Measurements from ENCODE around the gene PRKAR2B.

Gene PRKAR2B

GRCh38 chr7:107181172-107181571 is 136.7 kb downstream of the PRKAR2B start:
- DNase-seq (ENCODE audit: low spot score): no peak
- H3K4me3 ChIP-seq (ENCODE audit: severe bottlenecking): no peak overlapping the region
- no peak for TF ChIP-seq CTCF (IDR thresholded peaks at IDR 0.05; ENCODE audit: poor library complexity, severe bottlenecking)
- H3K9me3 ChIP-seq (ENCODE audit: severe bottlenecking): no peaks in the 10 kb centered on the region
- no peak for ATAC-seq (ENCODE audit: low read depth)
- peaks cover 46% of the 10 kb centered on the region for H3K36me3 ChIP-seq (ENCODE audit: low read depth)
- H3K27me3 ChIP-seq (ENCODE audit: insufficient read depth, poor library complexity, severe bottlenecking): no peaks in the 10 kb centered on the region
- H3K4me1 ChIP-seq (ENCODE audit: insufficient read depth, poor library complexity, severe bottlenecking): peaks cover 18% of the 10 kb centered on the region
- no peak overlapping the region for H3K27ac ChIP-seq (ENCODE audit: poor library complexity, severe bottlenecking)

GRCh38 chr7:107185716-107186115 is 141.2 kb downstream of the PRKAR2B start:
- Histone ChIP-seq H3K4me1 (ENCODE audit: insufficient read depth, poor library complexity, severe bottlenecking) (no peaks in the 10 kb centered on the region), H3K27me3 (ENCODE audit: insufficient read depth, poor library complexity, severe bottlenecking) (no peaks in the 10 kb centered on the region), H3K27ac (ENCODE audit: poor library complexity, severe bottlenecking) (no peak overlapping the region), H3K4me3 (ENCODE audit: severe bottlenecking) (no peak overlapping the region), H3K36me3 (ENCODE audit: low read depth) (peaks cover 77% of the 10 kb centered on the region), H3K9me3 (ENCODE audit: severe bottlenecking) (no peaks in the 10 kb centered on the region)
- no peak for DNase-seq (ENCODE audit: low spot score)
- no peak for TF ChIP-seq CTCF (IDR thresholded peaks at IDR 0.05; ENCODE audit: poor library complexity, severe bottlenecking)
- no peak for ATAC-seq (ENCODE audit: low read depth)

GRCh38 chr7:107186240-107186639 is 141.7 kb downstream of the PRKAR2B start:
- H3K36me3 ChIP-seq (ENCODE audit: low read depth): peaks cover 82% of the 10 kb centered on the region
- H3K9me3 ChIP-seq (ENCODE audit: severe bottlenecking): no peaks in the 10 kb centered on the region
- H3K4me3 ChIP-seq (ENCODE audit: severe bottlenecking): no peak overlapping the region
- no peak for TF ChIP-seq CTCF (IDR thresholded peaks at IDR 0.05; ENCODE audit: poor library complexity, severe bottlenecking)
- no peaks in the 10 kb centered on the region for H3K27me3 ChIP-seq (ENCODE audit: insufficient read depth, poor library complexity, severe bottlenecking)
- DNase-seq (ENCODE audit: low spot score) (no peak), ATAC-seq (ENCODE audit: low read depth) (no peak)
- H3K4me1 ChIP-seq (ENCODE audit: insufficient read depth, poor library complexity, severe bottlenecking): no peaks in the 10 kb centered on the region
- no peak overlapping the region for H3K27ac ChIP-seq (ENCODE audit: poor library complexity, severe bottlenecking)

GRCh38 chr7:107187774-107188173 is 143.3 kb downstream of the PRKAR2B start:
- H3K4me3 ChIP-seq (ENCODE audit: severe bottlenecking): no peak overlapping the region
- no peaks in the 10 kb centered on the region for H3K4me1 ChIP-seq (ENCODE audit: insufficient read depth, poor library complexity, severe bottlenecking)
- no peak for ATAC-seq (ENCODE audit: low read depth)
- H3K36me3 ChIP-seq (ENCODE audit: low read depth): peaks cover 85% of the 10 kb centered on the region
- no peak for DNase-seq (ENCODE audit: low spot score)
- H3K27ac ChIP-seq (ENCODE audit: poor library complexity, severe bottlenecking): no peak overlapping the region
- TF ChIP-seq CTCF (IDR thresholded peaks at IDR 0.05; ENCODE audit: poor library complexity, severe bottlenecking): no peak
- H3K27me3 ChIP-seq (ENCODE audit: insufficient read depth, poor library complexity, severe bottlenecking): no peaks in the 10 kb centered on the region
- no peaks in the 10 kb centered on the region for H3K9me3 ChIP-seq (ENCODE audit: severe bottlenecking)

- H3K36me3 ChIP-seq (ENCODE audit: low read depth): peaks cover 71% of the 10 kb centered on the region
- no peaks in the 10 kb centered on the region for H3K4me1 ChIP-seq (ENCODE audit: insufficient read depth, poor library complexity, severe bottlenecking)
- ATAC-seq (ENCODE audit: low read depth) (no peak), DNase-seq (ENCODE audit: low spot score) (no peak)
- H3K9me3 ChIP-seq (ENCODE audit: severe bottlenecking): no peaks in the 10 kb centered on the region
- TF ChIP-seq CTCF (IDR thresholded peaks at IDR 0.05; ENCODE audit: poor library complexity, severe bottlenecking): no peak
- H3K27ac ChIP-seq (ENCODE audit: poor library complexity, severe bottlenecking): no peak overlapping the region
- H3K4me3 ChIP-seq (ENCODE audit: severe bottlenecking): no peak overlapping the region
- no peaks in the 10 kb centered on the region for H3K27me3 ChIP-seq (ENCODE audit: insufficient read depth, poor library complexity, severe bottlenecking)
Measured at GRCh38 chr7:107190090-107190489, 145.6 kb downstream of the PRKAR2B start.

Measured in RWPE2 (cell line).